ENCODE measurements around the gene CDK15.

DNA sequence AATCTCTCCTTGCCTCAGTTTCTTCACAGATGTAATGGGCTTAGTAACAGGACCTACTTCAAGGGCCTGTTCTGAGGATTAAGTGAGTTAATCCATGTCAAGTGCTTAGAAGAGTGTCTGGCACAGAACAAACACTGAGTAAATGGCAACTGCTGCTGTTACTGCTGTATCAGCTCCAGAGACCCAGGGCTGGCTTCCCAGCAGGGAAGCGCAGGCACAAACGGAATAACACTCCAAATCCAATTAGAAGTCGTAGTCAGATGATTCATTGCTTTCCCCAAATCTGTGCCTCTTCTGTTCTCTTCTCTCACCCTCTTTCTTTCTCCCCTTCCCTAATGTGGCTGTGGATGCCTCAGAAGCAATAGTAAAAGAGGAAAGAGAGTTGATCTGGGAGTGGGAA, 126.2 kb downstream of the CDK15 start:
- TF ChIP-seq, protein P1, sequence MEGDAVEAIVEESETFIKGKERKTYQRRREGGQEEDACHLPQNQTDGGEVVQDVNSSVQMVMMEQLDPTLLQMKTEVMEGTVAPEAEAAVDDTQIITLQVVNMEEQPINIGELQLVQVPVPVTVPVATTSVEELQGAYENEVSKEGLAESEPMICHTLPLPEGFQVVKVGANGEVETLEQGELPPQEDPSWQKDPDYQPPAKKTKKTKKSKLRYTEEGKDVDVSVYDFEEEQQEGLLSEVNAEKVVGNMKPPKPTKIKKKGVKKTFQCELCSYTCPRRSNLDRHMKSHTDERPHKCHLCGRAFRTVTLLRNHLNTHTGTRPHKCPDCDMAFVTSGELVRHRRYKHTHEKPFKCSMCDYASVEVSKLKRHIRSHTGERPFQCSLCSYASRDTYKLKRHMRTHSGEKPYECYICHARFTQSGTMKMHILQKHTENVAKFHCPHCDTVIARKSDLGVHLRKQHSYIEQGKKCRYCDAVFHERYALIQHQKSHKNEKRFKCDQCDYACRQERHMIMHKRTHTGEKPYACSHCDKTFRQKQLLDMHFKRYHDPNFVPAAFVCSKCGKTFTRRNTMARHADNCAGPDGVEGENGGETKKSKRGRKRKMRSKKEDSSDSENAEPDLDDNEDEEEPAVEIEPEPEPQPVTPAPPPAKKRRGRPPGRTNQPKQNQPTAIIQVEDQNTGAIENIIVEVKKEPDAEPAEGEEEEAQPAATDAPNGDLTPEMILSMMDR (IDR thresholded peaks at IDR 0.05 in 4 of 5, conservative IDR thresholded peaks at IDR 0.05 in 1 of 5) = no peak
- no peak for TF ChIP-seq POLR2A (IDR thresholded peaks at IDR 0.05)

All from gastrocnemius medialis (tissue), 4 donors.